HUDEP-2 (cell line): Measurements from ENCODE around the gene ATAD2B.

ENCODE experiments used
- DNase-seq, 76 experiments: peaks; one replicate each; lab custom pipeline; 2025; ENCODE audit not compliant: unreplicated experiment in 76 of 76; lab: John Stamatoyannopoulos, UW

Gene ATAD2B

GRCh38 chr2:23915327-23915726 is 11.6 kb downstream of the ATAD2B start:
- DNase-seq: no peak

DNA sequence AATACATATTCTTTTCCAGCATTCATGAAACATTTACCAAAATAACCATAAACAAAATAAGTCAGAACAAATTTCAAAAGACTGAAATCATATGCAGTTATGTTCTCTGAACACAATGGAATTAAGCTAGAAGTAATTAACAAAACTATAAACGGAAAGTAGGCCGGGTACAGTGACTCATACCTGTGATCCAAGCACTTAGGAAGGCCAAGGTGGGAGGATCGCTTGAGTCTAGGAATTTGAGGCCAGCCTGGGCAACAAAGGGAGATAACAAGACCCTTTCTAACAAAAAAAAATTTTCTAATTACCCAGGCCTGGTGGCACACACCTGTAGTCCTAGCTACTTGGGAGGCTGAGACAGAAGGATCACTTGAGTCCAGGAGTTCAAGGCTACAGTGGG is 14.9 kb downstream of the ATAD2B start:
- DNase-seq: no peak

DNA sequence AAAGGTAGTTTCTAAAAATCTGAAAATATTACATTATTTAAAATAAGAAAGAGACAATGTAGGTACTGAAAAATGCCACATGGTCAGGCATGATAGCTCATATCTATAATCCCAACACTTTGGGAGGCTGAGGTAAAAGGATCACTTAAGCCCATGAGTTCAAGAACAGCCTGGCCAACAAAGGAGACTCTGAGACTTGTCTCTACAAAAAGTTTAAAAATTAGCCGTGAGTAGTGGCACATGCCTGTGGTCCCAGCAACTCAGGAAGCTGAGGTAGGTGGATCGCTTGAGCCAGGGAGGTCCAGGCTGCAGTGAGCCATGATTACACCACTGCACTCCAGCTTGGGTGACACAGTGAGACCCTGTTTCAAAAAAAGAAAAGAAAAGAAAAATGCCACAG is 21.8 kb downstream of the ATAD2B start:
- DNase-seq: peak in 2 of 76 experiments; percentile 3 to 6

- no peak for DNase-seq
These were observed 22.2 kb downstream of the ATAD2B start for GRCh38 chr2:23904692-23905091.

GRCh38 chr2:23904215-23904614 is 22.7 kb downstream of the ATAD2B start:
- no peak for DNase-seq

- DNase-seq: no peak
These were observed 23.9 kb downstream of the ATAD2B start for GRCh38 chr2:23903034-23903433.

GRCh38 chr2:23901966-23902846 is 24.7 kb downstream of the ATAD2B start:
- no peak for DNase-seq

- no peak for DNase-seq
These were observed 26.2 kb downstream of the ATAD2B start for GRCh38 chr2:23900541-23901322.

GRCh38 chr2:23900133-23900532 is 26.8 kb downstream of the ATAD2B start:
- DNase-seq: no peak

GRCh38 chr2:23871206-23871605 is 55.7 kb downstream of the ATAD2B start:
- no peak for DNase-seq

DNA sequence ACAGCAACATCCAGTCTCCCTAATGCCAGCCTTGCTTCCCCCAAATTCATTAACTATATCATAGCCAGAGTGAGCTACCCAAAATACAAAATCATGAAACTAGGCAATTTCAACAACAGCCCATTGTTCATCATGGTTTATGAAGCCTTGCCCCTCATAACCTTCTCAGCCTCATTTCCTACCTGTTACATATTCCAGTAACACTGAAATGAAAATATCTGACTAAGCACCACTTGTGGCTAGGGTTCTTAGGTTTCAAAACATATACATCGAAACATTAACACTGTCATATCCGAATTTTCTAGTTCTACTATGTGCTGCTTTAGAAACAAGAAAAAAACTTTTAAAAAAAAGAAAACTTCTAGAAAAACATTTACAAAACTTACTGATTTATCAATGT is 59.5 kb downstream of the ATAD2B start:
- DNase-seq: no peak

GRCh38 chr2:23862716-23863426 is 64.1 kb downstream of the ATAD2B start:
- DNase-seq: no peak

GRCh38 chr2:23861952-23862351 is 65.0 kb downstream of the ATAD2B start:
- no peak for DNase-seq

GRCh38 chr2:23859983-23860382 is 66.9 kb downstream of the ATAD2B start:
- no peak for DNase-seq

GRCh38 chr2:23859234-23859633 is 67.7 kb downstream of the ATAD2B start:
- no peak for DNase-seq

DNA sequence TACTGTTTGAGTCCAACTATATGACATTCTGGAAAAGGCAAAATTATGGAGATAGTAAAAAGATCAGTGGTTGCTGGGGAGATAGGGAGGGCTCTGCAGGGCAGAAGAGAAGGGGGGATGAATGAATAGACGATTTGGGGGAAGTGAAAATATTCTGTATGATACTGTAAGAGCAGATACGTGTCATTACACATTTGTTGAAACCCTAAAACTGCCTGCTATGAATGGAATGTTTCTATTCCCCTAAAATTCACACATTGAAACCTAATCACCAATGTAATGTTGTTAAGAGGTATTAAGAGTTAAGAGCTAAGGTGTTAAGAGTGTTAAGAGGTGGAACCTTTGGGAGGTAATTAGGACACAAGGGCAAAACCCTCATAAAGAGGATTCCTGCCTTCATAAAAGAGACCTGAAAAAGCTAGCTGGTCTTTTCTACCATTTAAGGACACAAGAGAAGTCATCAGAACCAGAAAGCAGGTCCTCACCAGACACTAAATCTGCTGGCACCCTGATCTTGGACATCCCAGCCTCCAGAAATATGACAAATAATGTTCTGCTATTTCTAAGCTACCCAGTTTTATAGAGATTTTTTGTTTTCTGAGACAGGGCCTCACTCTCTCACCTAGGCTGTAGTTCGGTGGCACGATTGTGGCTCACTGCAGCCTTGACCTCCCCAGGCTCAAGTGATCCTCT is 76.2 kb downstream of the ATAD2B start:
- no peak for DNase-seq

DNA sequence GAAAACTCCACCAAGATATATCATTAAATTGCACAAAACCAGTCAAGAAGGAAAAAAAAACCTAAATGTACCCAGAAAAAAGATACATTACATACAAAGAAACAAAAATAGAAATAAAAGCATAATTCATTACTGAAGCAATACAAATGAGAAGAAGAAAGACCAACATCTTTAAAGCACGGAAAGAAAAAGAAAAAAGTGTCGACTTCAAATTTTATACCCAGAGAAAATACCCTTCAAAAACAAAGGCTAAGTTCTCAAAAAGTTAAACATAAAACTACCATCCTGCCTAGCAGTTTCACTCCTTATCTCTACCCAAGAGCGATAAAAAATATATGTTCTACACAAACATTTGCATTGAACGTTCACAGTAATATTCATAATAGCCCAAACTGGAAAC is 82.0 kb downstream of the ATAD2B start:
- no peak for DNase-seq

DNA sequence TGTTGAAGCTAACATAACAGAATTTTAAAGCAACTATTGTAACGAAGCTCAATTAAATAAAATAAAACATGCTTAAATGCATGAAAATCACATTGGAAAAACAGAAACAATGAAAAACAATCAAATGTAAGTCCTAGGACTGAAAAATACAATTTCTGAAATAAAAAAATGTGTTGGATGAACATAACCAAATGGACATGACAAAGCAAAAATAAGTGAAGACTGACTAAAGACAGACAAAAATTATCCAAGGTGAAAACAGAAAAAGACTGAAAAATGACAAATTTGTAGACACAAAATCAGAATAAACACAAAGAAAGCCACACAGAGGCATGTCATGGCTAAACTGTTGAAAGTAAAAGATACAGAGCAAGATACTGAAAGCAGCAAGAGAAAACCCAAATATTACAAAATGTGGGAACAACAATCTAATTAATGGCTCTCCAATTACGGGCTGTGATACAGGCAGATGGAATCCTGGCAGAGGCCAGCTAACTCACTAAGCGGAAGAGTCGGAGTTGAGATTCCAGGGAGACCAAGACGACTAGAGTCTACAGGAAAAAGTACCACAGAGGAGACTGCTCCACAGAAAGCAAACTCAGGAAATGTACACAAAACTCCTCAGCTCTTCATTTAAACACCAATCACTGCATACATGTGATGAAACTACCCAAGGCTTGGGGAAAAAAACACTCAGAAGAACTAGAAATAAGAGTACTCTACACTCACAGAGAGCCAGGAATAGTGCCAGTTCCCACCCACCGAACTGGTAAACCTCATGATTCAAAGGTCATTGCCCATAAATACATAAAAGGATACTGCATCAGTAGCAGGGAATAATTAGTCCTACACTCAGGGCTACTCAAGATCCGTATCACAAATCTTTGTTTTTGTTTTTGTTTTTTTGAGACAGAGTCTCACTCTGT is 83.6 kb downstream of the ATAD2B start:
- DNase-seq: no peak

DNA sequence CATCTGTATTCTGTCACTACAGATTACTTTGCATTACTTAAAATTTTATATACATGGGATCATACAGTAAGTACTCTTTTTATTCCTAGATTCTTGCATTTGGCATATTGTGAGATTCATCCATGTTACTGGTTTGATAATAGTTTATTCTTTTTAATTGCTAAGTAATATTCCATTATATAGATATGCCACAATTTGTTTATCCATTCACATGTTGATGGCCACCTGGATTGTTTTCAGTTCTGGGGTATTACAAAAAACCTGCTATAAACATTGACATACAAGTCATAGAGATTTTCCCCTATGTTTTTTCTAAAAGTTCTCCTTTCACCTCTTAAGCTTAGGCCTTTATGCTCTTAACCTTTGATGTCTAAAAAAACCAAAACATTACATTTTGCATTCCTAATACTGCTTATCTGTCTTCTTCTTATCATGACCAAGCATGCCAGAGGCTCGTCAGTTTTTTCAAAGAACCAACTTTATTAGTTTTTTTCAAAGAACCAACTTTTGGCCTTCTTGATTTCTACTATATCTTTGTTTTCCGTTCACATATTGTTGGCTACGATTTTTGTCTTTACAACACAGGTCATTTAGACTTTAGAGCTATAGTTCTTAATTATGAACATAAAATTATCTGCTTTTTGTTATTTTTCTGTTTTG is 86.9 kb downstream of the ATAD2B start:
- no peak for DNase-seq
